Vagina (tissue), 2 donors: ENCODE results near the gene ZNF598.

Source experiments
- CTCF ChIP-seq, 3 experiments: fragments of 450-650 bp in 2 of 3; fragments of 200-600 bp in 1 of 3; sonication (generic) in 1 of 3; IDR thresholded peaks; one replicate each; pipeline ENCODE4 v1.5.1; 2017 to 2019; ENCODE audit warnings: antibody characterized with exemption in 3 of 3, mild to moderate bottlenecking in 2 of 3, moderate library complexity in 2 of 3
- POLR2A ChIP-seq, 2 donors: fragments of 450-650 bp; IDR thresholded peaks; one replicate each; pipeline ENCODE4 v1.6.1; 2017; ENCODE audit warnings: antibody characterized with exemption in 2 of 2, mild to moderate bottlenecking in 2 of 2, moderate library complexity in 2 of 2
- POLR2AphosphoS5 ChIP-seq, 2 donors: sonication (generic); formaldehyde crosslinking; IDR thresholded peaks; one replicate each; pipeline ENCODE4 v1.9.0; 2017; ENCODE audit warnings: antibody characterized with exemption in 2 of 2, mild to moderate bottlenecking in 2 of 2, low read depth in 1 of 2; ENCODE audit not compliant: insufficient read depth in 1 of 2

GRCh38 chr16:1950559-1950958, 59.1 kb downstream of the ZNF598 start:
- no peak for TF ChIP-seq CTCF (IDR thresholded peaks at IDR 0.05)
- no peak for TF ChIP-seq POLR2A (IDR thresholded peaks at IDR 0.05)
- no peak for TF ChIP-seq POLR2AphosphoS5 (IDR thresholded peaks at IDR 0.05; ENCODE audit: insufficient read depth in 1 of 2, low read depth in 1 of 2)
